Embryonic facial prominence (tissue), 1 donor: ENCODE measurements around the gene IGF2BP2.
"Not testable (repeated sequence)": the region's sequence is repeated elsewhere in the genome, so short reads cannot be mapped to it uniquely, and the experiment has no call there.

ENCODE experiments used
- DNase-seq: peaks from one replicate; pipeline ENCODE4 v3.0.0-alpha.2; 2016; ENCODE audit errors: extremely low spot score

The IGF2BP2 gene

DNA sequence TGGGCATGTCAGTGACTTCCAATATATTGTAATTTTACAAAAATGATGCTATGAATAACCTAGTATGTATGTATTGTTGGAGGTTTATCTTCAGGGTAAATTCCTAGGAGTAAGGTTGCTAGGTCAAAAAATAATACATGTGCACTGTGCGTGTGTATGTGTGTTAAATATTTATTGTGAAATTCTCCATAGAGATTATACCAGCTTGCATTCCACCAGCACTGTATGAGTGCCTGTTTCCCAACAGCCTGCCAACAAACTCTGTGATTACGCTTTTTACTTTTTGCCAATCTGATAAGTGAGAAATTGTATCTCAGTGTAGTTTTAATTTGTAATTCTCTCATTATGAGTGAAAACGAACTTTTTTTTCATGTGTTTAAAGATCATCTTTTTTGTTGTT lies 12.6 kb upstream of the IGF2BP2 start:
- DNase-seq: no peak

DNA sequence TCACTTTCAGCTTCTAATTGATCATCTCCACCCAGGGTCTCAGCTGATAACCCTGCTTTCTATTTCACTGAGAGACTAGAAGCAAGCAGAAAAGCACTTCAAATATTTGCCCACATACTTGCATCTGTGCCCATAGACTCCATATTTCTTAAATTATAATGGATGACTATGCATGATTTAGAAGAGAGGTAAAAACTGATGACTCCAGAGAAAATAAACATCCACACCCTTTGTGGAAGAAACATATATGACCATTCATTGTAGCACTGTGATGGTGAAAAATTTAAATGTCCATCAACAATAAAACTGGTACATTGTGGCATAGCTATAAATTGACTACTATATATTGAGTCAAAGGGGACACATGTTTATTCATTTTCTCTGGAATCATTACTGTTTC lies 7.1 kb upstream of the IGF2BP2 start:
- no peak for DNase-seq

DNA sequence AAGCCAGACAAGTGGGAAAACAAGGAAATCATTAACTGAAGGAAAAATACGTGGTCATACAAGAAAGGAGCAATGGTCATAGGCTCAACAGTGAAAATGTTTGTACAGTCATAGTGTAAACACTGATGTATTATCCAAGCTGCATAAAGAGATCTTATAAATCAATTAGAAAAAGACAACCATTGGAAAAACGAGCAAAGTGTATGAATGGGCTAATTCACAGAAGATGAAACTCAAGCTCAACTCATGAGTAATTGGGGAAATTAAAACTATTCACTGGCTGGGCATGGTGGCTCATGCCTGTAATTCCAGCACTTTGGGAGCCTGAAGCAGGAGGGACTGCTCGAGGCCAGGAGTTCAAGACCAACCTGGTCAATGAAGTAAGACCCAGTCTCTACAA lies 6.4 kb upstream of the IGF2BP2 start:
- DNase-seq: no peak

DNA sequence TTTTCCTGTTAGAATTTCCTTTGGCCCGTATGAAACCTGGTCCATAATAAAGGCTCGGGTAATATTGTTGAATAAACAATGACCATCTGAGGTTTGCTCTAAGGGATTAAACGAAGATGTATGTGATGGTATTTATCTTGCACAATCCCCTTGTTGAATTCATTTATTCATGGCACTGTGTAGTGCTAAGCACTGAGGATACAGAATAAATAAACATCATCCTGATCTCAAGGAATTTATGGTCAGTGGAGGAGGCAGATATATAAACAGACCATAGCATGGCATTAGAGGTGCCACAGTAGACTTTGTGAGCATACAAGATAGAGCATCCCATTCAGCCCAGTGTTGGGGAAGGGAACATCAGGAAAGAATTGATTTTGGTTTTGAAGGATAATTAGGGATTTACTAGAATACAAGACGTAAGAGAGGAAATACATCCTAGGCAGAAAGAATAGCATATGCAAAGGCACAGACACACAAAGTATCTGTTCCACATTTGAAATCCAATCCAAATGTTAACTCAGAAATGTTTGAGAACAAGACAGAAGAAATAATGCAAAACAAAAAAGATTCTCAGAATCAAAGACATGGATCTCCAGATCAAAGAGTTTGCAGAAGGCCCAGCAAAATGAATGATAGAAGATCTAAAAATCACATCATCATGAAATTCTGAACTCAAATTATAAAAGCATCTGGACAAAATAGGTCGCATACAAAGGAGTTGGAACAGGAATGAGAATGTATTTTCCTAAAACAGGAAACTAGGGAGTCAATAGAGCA lies 5.4 kb upstream of the IGF2BP2 start:
- no peak for DNase-seq

DNA sequence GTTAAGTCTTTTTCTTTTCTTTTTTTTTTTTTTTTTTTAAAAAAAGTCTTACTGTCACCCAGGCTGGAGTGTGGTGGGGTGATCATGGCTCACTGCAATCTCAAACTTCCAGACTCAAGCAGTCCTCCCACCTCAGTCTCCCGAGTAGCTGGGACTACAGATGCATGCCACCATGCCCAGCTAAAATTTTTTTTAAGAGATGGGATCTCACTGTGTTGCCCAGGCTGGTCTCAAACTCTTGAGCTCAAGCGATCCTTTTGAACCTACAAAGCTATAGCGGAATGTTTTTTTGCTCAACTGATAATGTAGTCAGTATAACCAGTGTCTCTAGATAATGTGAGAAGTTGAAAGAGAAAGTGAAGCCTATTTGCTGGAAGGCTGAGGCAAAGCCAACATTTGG lies 3.9 kb upstream of the IGF2BP2 start:
- no peak for DNase-seq

DNA sequence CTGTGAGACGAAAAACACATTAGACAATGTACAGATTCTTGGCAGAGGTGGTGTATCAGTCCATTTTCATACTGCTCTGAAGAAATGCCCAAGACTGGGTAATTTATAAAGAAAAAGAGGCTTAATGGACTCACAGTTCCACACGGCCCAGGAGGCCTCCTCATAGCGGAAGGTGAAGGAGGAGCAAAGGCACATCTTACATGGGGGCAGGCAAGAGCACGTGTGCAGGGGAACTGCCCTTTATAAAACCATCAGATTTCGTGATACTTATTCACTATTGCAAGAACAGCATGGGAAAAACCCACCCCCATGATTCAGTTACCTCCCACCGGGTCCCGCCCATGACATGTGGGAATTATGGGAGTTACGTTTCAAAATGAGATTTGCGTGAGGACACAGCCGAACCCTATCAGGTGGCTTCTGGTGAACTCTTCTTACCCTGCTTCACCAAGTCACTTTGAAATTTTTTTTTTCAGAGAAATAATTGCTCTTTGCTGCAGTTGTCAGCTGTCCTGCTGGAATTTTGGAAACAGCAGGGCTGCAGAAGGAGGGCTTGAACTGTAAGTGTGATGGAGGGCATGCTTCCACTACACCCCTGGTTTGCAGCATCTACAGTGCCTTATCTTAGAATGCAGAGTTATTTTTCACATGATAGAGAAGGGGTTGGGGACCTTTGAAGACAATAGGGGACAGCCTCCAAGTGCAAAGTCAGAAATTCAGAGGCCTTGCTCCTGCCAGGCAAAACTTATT lies 2.9 kb upstream of the IGF2BP2 start:
- no peak for DNase-seq

DNA sequence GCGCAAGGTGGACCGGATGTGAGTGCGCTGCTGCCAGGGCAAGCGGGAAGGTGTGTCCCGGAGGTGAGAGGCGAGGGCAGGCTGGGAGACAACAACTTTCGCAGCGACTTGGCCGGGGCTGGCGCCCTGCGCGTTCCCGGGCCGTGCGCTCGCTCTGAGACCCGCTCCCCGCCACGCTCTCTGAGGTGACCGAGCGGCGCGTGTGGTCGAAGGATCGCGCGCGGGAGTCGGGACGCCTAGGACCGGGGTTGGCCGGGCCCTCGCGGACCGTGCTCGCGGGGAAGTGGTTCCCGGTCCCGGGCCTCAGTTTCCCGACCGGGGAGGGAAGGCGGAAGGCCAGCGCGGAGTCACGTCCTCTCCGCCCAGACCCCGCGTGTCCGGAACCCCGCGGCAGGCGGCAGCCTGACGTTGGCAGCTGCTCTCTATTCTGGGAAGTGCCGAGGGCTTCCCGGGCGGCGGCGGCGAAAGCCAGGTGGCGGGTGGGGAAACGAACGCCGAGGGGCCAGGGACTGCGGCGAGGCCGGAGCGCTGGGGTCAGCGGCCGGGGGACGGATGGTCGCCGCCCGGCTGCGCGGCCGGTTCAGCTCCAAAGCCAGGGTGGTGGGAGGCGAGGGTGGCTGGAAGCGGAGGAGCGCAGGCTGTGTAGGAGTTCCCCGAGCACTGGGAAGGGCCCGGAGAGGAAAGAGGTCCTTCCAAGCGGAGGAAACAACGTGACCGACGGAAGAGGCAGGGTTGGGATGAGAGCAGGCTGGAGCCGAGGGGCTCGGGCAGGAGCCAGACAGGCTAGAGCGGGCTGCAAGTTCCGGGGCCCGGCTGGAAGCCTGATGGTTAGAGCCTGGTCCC lies 1.0 kb upstream of the IGF2BP2 start:
- no peak for DNase-seq

DNA sequence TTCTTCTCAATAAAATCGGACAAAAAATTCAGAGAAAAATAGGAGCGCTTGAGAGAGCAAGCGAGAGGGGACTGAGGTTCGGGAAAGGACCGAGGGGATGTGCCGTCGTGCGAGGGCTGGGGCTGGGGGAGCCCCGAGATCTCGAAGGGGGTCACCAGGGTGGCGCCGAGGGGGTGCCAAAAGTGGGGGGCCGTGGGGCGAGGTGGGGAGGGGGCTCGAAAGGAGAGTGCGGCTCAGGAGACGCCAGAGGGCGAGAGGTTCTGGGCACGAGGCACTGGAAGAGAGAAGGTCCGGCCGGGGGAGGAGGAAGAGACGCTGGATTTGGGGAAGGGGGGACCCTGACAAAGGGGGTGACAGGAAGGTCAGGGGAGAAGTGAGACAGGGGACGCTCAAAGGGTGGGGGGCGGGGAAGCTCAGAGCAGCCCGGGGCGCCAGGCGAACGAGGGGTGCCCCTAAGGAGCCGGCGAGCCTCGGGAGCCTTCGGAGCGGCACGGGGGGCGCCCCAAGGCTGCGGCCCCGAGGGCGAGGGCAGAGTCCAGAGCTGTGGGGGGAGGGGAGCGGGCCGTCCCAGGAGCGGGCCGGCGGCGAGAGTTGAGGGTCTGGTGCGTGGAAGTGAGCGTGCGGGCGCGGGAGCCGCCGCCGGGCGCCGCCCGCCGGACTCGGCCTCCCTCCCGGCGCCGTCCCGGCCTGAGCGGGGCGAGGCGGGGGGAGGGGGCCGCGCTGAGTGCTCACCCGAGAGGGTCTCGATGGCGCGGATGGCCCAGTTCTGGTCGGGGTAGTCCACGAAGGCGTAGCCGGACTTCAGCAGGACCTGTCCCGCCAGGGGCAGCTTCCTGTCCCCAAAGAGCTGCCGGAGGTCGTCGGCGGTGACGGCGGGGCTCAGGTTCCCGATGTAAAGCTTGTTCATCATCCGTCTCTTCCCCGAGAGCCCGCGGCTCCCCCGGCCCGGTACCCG lies 514 bp downstream of the IGF2BP2 start:
- no peak for DNase-seq

DNA sequence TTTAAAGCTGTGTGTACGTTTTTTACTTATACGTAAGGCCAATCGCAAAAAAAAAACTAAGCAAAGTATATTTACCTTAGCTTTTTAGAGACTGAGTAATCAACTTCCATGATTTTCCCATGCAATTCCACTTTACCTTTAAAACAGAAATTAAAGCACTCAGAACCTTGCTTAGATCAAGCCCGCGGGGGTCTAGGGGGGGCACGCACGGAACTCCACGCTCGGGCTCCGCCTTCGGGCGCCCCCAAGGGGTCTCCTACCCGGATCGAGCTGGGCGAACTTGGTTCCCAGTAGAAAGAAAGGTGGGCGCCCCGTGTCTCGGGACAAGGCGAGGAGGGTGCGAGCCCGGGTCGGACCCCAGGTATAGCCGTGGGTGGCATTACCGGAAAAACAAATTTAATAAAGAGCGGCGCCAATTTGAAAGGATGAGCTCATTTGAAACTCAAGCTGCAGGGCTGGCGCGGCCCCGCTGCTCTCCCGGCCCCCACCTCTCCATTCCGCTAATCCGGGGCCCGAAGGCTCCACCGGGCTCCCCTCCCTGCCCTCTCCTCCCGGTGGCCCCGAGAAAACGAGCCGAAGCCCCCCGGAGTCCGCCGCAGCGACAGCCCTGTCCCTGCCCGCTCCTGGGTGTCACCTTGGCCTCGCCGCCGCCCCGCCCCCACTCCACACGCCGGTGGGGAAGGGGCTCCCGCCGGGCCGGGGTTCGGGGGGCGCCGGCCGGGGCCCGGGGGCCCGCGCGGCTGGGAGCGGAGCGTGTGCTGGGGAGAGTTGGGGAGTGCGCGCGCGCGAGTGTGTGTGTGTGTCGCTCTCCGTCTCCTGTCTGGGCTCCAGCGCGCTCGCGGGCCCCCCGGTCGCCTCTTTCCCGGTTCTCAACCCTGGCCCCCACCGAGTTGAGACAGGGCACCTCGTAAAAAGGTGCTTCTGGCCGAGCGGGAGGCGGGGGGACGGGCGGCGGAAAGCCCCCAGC lies 1.5 kb downstream of the IGF2BP2 start:
- DNase-seq: peak; percentile 61

DNA sequence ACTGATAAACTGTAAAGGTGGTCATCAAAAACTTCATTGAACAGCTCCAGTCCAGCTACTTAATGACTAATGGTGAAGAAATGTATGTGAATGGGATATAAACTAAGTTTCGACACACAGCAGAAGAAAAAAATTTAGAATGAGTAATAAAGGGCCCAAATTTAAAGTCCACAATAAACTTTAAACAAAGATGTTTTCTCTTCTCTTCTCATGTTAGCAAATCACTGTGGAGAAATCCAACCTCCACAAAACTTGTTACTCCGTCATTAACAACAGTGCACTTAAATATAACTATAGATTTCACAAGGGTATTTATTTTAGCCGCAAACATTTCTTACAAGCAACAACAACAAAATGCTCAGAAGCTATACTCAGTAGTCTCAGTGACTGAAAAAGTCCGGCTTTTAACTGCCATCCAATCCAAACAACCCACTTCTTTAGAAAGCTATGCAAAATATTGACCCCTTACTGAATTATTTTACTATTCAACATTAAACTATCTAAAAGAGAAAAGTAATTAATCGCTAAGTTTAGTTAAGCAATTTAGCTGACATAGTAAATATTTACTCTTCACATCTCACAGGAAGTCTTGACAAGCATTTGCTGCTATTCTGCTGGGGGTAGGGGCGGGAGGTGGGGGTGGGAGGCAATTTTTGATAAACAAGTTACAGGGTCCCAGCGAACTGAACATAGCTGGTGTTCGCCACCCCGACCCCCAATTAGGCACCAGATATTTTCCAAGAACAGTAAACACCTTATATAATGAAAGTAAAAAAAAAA lies 2.4 kb downstream of the IGF2BP2 start:
- no peak for DNase-seq

DNA sequence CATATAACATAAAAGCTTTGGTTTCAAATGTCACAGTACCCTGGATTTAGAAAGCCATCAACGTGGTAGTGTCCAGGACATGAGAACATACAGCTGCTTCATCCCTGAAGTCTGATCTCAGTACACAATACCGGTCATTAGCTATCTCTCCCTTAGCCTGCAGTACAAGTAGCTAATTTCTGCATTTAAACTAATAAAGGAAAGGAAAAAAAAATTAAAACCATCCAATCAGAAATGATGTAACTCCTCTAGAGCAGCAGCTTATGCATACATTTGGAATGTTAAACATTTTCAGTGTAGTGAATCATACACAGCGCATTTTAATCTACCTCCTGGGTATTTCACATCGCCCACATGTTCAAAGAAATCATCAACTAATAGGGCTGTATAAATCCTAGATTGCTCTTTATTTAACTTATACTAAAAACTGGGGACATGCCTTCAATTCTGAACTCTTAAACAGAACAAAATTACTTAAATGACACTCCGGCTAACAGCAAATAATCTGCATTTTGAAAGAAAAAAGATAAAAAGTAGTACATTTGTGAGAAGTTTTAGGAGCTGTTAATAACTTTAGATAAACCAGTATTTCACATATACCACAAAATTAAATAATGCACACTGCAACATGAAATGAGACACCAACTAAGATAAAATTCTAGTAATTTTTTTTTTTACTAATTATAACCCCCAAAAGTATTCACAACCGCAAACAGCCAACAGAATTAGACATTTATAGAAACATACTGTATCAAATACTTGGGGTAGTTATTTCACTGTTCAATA lies 3.7 kb downstream of the IGF2BP2 start:
- no peak for DNase-seq

DNA sequence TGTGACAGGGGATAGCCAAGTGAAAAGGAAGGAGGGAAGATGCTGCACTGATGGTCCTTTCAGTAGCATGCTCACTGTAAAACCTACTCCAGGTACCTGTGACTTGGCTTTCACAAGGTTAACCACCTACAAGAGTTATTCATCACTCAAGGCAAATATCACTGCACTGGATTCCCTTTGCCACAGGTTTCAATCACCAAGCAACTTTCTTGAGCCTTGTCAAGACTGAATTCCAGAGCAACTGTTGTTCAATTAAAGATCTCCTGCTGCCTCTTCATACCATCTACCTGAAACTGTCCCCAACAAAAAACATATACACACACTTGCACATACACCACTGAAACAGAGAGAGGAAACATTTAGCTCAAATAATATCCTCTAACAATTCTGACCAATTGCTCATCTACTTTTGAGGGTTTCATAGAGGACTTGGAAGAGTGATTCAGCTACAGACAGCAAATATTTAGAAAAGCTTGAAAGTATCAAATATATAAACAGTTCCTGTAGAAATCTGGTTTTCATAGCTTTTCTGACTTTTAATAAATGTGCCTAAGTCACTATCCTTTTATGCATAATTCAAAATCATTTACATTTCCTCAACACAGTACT lies 6.5 kb downstream of the IGF2BP2 start:
- DNase-seq: no peak

DNA sequence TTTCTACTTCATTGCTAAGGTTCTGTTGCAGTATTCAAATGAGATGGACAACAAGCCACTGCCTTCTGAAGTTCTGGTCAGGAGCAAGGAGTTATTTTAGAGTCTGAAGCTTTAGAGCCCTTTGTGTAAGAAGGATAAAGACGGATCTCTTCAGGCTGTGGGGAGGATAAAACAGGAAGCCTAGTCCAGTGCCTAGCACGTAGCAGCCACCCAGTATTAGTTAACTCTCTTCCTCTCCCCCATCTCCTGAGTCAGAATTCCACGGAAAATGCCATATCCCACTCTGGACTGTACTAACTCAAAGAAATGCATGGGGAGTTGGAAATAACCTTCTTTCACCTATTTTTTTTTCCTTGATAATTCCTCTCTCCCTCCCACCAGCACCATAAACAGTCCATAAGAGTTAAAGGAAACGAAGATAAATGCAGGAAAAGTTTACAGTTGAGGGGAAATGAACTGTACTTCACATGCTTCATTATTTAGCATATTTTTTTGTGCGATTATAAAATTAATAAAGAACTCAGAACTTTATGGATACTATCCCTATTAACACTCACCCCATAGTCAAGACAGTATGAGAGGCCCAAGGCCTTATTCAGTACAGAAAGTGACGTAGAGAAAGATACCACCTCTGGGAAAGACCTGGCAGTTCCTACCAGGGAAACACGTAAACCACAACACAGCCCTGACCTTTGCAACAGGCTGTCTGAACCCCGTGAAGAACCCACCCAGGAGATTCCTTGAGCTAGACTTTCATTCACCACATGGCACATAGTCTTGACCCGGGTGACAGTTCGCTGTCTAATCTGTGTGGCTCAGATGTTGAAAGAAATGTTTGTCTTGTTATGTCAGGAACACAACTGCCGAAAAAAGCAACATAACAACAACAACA lies 9.2 kb downstream of the IGF2BP2 start:
- no peak for DNase-seq

DNA sequence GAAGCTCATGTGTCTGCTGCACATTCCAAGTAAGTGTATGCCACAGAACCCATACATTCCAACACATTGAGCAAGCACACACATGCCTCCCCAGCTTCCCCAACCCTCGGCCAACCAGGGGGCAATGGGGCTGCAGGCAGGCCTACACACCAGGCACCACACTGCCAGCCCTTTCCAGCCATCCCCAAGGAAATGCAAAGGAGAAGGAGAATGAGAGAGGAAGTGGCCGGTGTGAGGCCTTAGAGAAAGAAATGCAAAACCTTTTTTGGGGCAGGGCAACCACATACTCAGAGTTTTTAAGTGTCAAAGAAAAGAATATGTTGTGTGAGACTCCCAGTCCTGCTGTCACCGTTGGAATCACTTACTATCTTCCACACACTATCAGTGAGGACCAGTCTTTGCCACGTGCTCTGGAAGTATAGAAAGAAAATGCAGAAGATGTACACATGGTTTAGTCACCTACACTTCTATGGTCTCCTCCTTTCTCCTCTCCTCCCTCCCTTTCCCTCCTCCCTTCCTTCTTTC lies 11.1 kb downstream of the IGF2BP2 start:
- no peak for DNase-seq

DNA sequence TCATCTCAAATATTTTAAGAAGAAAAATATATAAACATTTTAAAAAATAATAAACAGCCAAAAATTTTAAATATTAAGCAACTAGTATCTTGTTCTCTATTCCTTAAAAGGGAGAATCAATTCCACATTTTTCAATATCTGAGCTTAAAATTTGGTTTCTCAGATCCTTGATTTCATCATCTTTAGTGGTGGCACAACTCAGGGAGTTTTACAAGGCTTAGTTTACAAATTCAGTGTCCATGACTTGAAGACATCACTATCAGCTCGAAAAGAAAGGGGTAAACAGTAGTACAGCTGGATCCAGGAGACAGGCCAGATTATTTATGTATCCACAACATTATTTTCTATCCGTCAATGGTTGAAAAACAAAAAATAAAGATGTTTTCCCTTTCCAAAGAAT lies 11.6 kb downstream of the IGF2BP2 start:
- DNase-seq: no peak

DNA sequence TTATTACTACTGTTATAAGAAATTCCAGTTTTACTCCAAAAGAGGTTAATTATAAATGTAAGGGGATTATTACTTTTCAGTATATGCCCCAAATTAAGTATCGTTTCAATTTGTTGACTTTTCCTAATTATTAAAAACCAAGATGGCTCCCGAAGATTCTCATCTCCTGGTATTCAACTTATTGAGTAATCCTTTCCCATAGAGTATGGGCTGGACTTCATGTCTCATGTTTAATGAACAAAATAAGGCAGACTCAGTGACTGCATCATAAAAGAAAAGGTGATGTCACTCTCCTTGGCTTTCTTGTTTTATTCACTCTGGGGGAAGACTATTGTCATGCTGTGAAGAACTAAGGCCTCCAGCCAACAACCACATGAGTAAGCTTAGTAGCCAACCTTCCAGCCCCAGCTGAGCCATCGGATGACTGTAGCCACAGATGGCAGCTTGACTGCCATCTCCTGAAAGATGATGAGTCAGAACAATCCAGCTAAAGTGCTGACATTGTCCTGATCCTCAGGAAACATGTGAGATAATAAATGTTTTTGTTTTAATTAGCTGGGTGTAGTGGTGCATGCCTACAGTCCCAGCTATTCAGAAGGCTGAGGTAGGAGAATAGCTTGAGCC lies 17.3 kb downstream of the IGF2BP2 start:
- DNase-seq: no peak

DNA sequence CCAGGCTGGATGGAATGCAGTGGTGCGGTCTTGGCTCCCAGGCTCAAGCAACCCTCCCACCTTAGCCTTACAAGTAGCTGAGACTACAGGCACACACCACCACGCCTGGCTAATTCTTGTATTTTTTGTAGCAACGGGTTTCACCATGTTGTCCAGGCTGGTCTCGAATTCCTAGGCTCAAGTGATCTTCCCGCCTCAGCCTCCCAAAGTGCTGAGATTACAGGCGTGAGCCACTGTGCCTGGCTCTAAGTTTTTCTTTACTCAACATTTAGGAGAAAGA lies 26.1 kb downstream of the IGF2BP2 start:
- not testable (repeated sequence) for DNase-seq
